Endothelial cell of umbilical vein (primary cell): Measurements from ENCODE around the gene RCAN3. TPM values are rescaled to one million over a fixed set of nuclear protein-coding genes. Genes with fewer than 3 reads are reported as not detected.

Experiments used
- BruUV-seq: library from RNA; stranded (reverse); fragments of 400-500 nt; replicated peaks from 2 replicates; lab custom pipeline; 2021; lab: Mats Ljungman, UMichigan
- CTCF ChIA-PET: fragments of 300-600, 350-600 bp; sonication (Branson Sonifier 250); formaldehyde crosslinking; loops from one replicate; lab custom pipeline; 2021; ENCODE audit warnings: antibody characterized with exemption, inconsistent platforms; lab: Charles Lee
- POLR2A ChIA-PET: fragments of 300-600, 350-600 bp; sonication (Branson Sonifier 250); formaldehyde crosslinking; loops from one replicate; lab custom pipeline; 2021; ENCODE audit warnings: antibody characterized with exemption, inconsistent platforms; lab: Charles Lee
- DNase-seq: peaks from one replicate; pipeline ENCODE4 v3.0.0-alpha.2; 2011; ENCODE audit warnings: low read depth, low spot score
- FAIRE-seq: peaks from 2 replicates; lab custom pipeline; 2011; peaks lifted over from hg19 to GRCh38; lab: Jason Lieb, UNC
- H2AFZ ChIP-seq: 2 replicates; pipeline ENCODE4 v1.6.0; 2012; ENCODE audit warnings: low read depth, low read length, control low read depth, inconsistent platforms
- H3K27ac ChIP-seq: 2 replicates; pipeline ENCODE4 v1.5.1; 2011; ENCODE audit warnings: low read depth, mild to moderate bottlenecking, control low read depth, low read length, moderate library complexity; ENCODE audit not compliant: insufficient read depth
- H3K27me3 ChIP-seq, 2 experiments: 2 replicates each; pipeline versions ENCODE4 v1.6.0 to v1.6.1; 2011; ENCODE audit warnings: low read length in 2 of 2, mixed read lengths in 1 of 2; ENCODE audit not compliant: control insufficient read depth in 2 of 2, insufficient read depth in 2 of 2
- H3K36me3 ChIP-seq, 2 experiments: 2 replicates in 1 of 2; 3 replicates in 1 of 2; pipeline ENCODE4 v1.5.1; 2011; ENCODE audit warnings: low read length in 2 of 2, mild to moderate bottlenecking in 1 of 2, moderate library complexity in 1 of 2; ENCODE audit not compliant: control insufficient read depth in 2 of 2, insufficient read depth in 2 of 2; ENCODE audit errors: extremely low read depth in 1 of 2
- H3K4me1 ChIP-seq: 3 replicates; pipeline ENCODE4 v1.5.1; 2011; ENCODE audit warnings: mild to moderate bottlenecking, low read length; ENCODE audit not compliant: control insufficient read depth, insufficient read depth; ENCODE audit errors: extremely low read depth
- H3K4me2 ChIP-seq: 2 replicates; pipeline ENCODE4 v1.6.1; 2011; ENCODE audit warnings: low read length, control low read depth, mixed read lengths; ENCODE audit not compliant: insufficient read depth
- H3K4me3 ChIP-seq, 3 experiments: fragments of 200-600 bp in 1 of 3; sonication (generic), shearing (Covaris generic) in 1 of 3; replicated peaks in 1 of 3; 2 replicates each; pipeline ENCODE4 v1.5.1; 2011 to 2016; ENCODE audit warnings: control low read depth in 3 of 3, low read length in 3 of 3, mild to moderate bottlenecking in 2 of 3, inconsistent platforms in 1 of 3, low read depth in 1 of 3, moderate library complexity in 1 of 3; ENCODE audit not compliant: insufficient read depth in 1 of 3
- H3K79me2 ChIP-seq: 2 replicates; pipeline ENCODE4 v1.6.0; 2012; ENCODE audit warnings: low read length, inconsistent platforms; ENCODE audit not compliant: control insufficient read depth, insufficient read depth
- H3K9ac ChIP-seq: replicated peaks from 2 replicates; pipeline ENCODE3; 2011; ENCODE audit warnings: low read length, control low read depth; ENCODE audit not compliant: insufficient read depth; ENCODE audit errors: extremely low read depth
- H3K9me1 ChIP-seq: replicated peaks from 3 replicates; pipeline ENCODE4 v1.6.0; 2011; ENCODE audit warnings: mild to moderate bottlenecking, low read length; ENCODE audit not compliant: control insufficient read depth, insufficient read depth; ENCODE audit errors: extremely low read depth
- H3K9me3 ChIP-seq: replicated peaks from 2 replicates; pipeline ENCODE4 v1.5.1; 2012; ENCODE audit warnings: low read length, inconsistent platforms; ENCODE audit not compliant: control insufficient read depth, insufficient read depth
- H4K20me1 ChIP-seq: replicated peaks from 2 replicates; pipeline ENCODE3; 2011; ENCODE audit warnings: mild to moderate bottlenecking, low read length; ENCODE audit not compliant: control insufficient read depth, insufficient read depth; ENCODE audit errors: extremely low read depth
- EZH2 ChIP-seq: IDR thresholded peaks from 2 replicates; pipeline ENCODE4 v1.6.1; 2012; ENCODE audit warnings: borderline replicate concordance, low read depth, mild to moderate bottlenecking, moderate library complexity, low read length, inconsistent platforms; ENCODE audit not compliant: severe bottlenecking
- FOS ChIP-seq: IDR thresholded peaks from 2 replicates; pipeline ENCODE4 v1.6.1; 2011; ENCODE audit warnings: mild to moderate bottlenecking, low read length, moderate library complexity, borderline replicate concordance; ENCODE audit not compliant: insufficient read depth
- GATA2 ChIP-seq: IDR thresholded peaks from 2 replicates; pipeline ENCODE4 v1.7.0; 2011; ENCODE audit warnings: low read depth, mild to moderate bottlenecking, moderate library complexity, mixed read lengths, low read length; ENCODE audit not compliant: insufficient read length, insufficient read depth
- JUN ChIP-seq: IDR thresholded peaks from 2 replicates; pipeline ENCODE4 v1.6.1; 2011; ENCODE audit warnings: borderline replicate concordance, low read depth; ENCODE audit not compliant: insufficient read length, insufficient read depth
- MYC ChIP-seq: IDR thresholded peaks from one replicate; pipeline ENCODE4 v1.6.1; 2011; ENCODE audit warnings: mild to moderate bottlenecking, low read depth, low read length
- POLR2A ChIP-seq: IDR thresholded peaks from 2 replicates; pipeline ENCODE4 v1.6.1; 2012; ENCODE audit warnings: low read depth, mild to moderate bottlenecking, control low read depth, low read length
- POLR2AphosphoS5 ChIP-seq: IDR thresholded peaks from 2 replicates; pipeline ENCODE4 v1.6.1; 2012; ENCODE audit warnings: low read depth, mild to moderate bottlenecking, control low read depth, low read length, moderate library complexity; ENCODE audit not compliant: insufficient read depth
- dilution Hi-C: fragments of 300-500 bp; cut with MboI; formaldehyde crosslinking; loops from one replicate; pipeline ENCODE4 v1.15.0; 2019; ENCODE audit warnings: low sequenced_read_pairs; ENCODE audit not compliant: extremely low pct_ligation_motif_present
- intact Hi-C: fragments of 100-400 bp; cut with micrococcal nuclease; formaldehyde crosslinking; loops from one replicate; pipeline ENCODE4 v1.10.0; 2022
- polyA plus RNA-seq, 4 experiments: library from polyadenylated mRNA; depleted of rRNA in 3 of 4; stranded (reverse) in 3 of 4; unstranded in 1 of 4; fragments of >200 nt; gene quantifications; 2 replicates each; pipeline versions ENCODE4 v1.2.1 to v1.2.3, GENCODE V29; 2011 to 2012; ENCODE audit warnings: missing spikeins in 1 of 4
- total RNA-seq: library from RNA; stranded (reverse); gene quantifications from 2 replicates; pipeline ENCODE4 v1.2.3, GENCODE V29; 2021
- TF ChIP-seq, protein P1 (sequence below): IDR thresholded peaks from 2 replicates; pipeline ENCODE4 v1.6.1; 2011; ENCODE audit not compliant: insufficient read depth, insufficient read length
- TF ChIP-seq, protein P2 (sequence below), 2 donors: IDR thresholded peaks; 1 replicate in 1 of 2; 2 replicates in 1 of 2; pipeline ENCODE4 v1.5.1; 2011; ENCODE audit warnings: low read length in 2 of 2, mild to moderate bottlenecking in 2 of 2, moderate library complexity in 2 of 2, control low read depth in 1 of 2, inconsistent platforms in 1 of 2, low read depth in 1 of 2; ENCODE audit not compliant: insufficient read depth in 1 of 2; ENCODE audit errors: extremely low read depth in 1 of 2

Gene RCAN3
- total and polyA plus RNA-seq, 2 donors (not counting 3 experiments of a cell fraction or from before 2014, with no cell fraction given) = 0.99 to 5.1 TPM

DNA sequence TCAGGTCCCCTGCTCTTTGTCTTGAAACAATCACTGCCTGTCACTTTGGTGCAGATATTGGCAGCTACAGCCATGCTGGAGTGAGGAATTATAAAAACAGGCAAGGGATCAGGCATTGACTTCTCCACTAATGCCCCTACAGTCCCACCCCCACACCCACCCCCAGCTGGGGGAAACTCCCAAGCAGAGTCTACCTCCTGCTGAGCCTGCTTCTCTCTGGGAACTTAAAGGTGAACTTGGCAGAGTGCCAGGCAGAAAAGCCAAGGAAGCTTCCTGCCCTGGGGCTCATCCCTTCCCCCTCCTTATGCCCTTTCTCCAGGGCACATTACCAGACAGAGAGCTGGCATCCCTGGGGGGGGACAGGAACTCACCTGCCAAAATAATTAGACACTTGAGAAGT is 60.0 kb downstream of the RCAN3 start:
- Histone ChIP-seq H4K20me1 (no peaks in the 10 kb centered on the region), H3K27ac (no peak overlapping the region), H3K9me3 (no peaks in the 10 kb centered on the region), H3K79me2 (no peaks in the 10 kb centered on the region), H3K4me1 (no peaks in the 10 kb centered on the region), H3K9me1 (no peaks in the 10 kb centered on the region), H3K27me3 (peaks cover 10 to 12% of the 10 kb centered on the region in 2 experiments), H3K9ac (no peak overlapping the region), H2AFZ (no peak overlapping the region), H3K4me2 (no peak overlapping the region), H3K4me3 (no peak overlapping the region), H3K36me3 (no peaks in the 10 kb centered on the region)
- FAIRE-seq (no peak), DNase-seq (no peak)
- intact Hi-C loops (no loop called here), dilution Hi-C loops (no loop called here)
- BruUV-seq = no TSS peak
- ChIA-PET CTCF (interaction anchor here (1.0 kb wide), 1 partner anchor 25 kb away, joined by 3 read pairs; no protein-coding TSS in a partner anchor), POLR2A (no interaction called here)
- TF ChIP-seq, protein P1, sequence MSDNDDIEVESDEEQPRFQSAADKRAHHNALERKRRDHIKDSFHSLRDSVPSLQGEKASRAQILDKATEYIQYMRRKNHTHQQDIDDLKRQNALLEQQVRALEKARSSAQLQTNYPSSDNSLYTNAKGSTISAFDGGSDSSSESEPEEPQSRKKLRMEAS = no peak
- TF ChIP-seq JUN = no peak
- TF ChIP-seq EZH2 = no peak
- TF ChIP-seq FOS = no peak
- no peak for TF ChIP-seq GATA2
- no peak for TF ChIP-seq MYC
- TF ChIP-seq, protein P2, sequence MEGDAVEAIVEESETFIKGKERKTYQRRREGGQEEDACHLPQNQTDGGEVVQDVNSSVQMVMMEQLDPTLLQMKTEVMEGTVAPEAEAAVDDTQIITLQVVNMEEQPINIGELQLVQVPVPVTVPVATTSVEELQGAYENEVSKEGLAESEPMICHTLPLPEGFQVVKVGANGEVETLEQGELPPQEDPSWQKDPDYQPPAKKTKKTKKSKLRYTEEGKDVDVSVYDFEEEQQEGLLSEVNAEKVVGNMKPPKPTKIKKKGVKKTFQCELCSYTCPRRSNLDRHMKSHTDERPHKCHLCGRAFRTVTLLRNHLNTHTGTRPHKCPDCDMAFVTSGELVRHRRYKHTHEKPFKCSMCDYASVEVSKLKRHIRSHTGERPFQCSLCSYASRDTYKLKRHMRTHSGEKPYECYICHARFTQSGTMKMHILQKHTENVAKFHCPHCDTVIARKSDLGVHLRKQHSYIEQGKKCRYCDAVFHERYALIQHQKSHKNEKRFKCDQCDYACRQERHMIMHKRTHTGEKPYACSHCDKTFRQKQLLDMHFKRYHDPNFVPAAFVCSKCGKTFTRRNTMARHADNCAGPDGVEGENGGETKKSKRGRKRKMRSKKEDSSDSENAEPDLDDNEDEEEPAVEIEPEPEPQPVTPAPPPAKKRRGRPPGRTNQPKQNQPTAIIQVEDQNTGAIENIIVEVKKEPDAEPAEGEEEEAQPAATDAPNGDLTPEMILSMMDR (IDR thresholded peaks at IDR 0.05; ENCODE audit: extremely low read depth in 1 of 2, insufficient read depth in 1 of 2, low read depth in 1 of 2, low read length in 2 of 2) = no peak
- TF ChIP-seq POLR2AphosphoS5 = no peak
- TF ChIP-seq POLR2A = no peak
